GM18507 (cell line): ENCODE measurements around the gene USP9Y.
"Not testable (repeated sequence)": the region's sequence is repeated elsewhere in the genome, so short reads cannot be mapped to it uniquely, and the experiment has no call there.

Experiments used
- DNase-seq: peaks from one replicate; pipeline ENCODE4 v3.0.0; 2011; ENCODE audit warnings: low read depth; ENCODE audit not compliant: insufficient read length; ENCODE audit errors: extremely low spot score
- FAIRE-seq: peaks from 2 replicates; lab custom pipeline; 2011; peaks lifted over from hg19 to GRCh38; lab: Jason Lieb, UNC

Gene USP9Y, protein sequence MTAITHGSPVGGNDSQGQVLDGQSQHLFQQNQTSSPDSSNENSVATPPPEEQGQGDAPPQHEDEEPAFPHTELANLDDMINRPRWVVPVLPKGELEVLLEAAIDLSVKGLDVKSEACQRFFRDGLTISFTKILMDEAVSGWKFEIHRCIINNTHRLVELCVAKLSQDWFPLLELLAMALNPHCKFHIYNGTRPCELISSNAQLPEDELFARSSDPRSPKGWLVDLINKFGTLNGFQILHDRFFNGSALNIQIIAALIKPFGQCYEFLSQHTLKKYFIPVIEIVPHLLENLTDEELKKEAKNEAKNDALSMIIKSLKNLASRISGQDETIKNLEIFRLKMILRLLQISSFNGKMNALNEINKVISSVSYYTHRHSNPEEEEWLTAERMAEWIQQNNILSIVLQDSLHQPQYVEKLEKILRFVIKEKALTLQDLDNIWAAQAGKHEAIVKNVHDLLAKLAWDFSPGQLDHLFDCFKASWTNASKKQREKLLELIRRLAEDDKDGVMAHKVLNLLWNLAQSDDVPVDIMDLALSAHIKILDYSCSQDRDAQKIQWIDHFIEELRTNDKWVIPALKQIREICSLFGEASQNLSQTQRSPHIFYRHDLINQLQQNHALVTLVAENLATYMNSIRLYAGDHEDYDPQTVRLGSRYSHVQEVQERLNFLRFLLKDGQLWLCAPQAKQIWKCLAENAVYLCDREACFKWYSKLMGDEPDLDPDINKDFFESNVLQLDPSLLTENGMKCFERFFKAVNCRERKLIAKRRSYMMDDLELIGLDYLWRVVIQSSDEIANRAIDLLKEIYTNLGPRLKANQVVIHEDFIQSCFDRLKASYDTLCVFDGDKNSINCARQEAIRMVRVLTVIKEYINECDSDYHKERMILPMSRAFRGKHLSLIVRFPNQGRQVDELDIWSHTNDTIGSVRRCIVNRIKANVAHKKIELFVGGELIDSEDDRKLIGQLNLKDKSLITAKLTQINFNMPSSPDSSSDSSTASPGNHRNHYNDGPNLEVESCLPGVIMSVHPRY (N-terminal part only)

DNA sequence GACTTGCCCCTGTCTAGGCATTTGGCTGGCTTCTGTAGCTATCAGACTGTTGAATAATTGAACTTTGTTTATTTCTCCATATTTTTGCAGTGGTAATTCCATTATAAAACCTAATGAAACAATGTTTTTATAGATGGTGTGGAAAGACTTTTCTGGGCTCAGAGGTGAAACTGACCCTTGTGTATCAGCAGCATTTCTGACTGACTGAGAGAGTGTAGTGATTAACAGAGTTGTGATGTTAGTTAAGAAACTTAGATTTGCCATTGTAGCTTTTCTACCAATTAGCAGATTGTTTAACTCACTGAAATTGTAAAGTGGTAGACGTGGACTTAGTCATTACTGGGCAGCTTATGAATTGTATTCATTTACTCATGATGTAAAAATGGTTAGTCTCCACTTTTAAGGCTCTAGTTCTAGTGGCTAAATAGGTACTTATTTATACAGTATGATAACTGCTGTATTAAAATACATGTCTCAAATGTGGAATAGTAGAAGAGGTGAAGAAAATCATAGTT lies at the start of gene USP9Y:
Gene USP9Y (plus strand): TSS at position 51 of the 515 bp plus-strand sequence. CDS start 8,217 bp downstream, outside the sequence.
- no peak for FAIRE-seq
- DNase-seq: no peak

DNA sequence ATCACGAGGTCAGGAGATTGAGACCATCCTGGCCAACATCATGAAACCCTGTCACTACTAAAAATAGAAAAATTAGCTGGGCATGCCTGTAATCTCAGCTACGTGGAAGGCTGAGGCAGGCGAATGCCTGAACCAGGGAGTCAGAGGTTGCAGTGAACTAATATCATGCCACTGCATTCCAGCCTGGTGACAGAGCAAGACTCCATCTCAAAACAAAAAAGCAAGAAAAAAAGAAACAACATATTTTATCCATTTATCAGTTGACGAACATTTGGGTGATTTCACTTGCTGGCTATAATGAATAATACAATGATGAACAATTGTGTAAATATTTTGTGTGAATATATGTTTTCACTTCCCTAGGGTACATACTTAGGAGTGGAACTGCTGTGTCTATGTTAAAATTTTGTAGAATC lies 49.4 kb upstream of the USP9Y start:
- DNase-seq (no peak), FAIRE-seq (no peak)

DNA sequence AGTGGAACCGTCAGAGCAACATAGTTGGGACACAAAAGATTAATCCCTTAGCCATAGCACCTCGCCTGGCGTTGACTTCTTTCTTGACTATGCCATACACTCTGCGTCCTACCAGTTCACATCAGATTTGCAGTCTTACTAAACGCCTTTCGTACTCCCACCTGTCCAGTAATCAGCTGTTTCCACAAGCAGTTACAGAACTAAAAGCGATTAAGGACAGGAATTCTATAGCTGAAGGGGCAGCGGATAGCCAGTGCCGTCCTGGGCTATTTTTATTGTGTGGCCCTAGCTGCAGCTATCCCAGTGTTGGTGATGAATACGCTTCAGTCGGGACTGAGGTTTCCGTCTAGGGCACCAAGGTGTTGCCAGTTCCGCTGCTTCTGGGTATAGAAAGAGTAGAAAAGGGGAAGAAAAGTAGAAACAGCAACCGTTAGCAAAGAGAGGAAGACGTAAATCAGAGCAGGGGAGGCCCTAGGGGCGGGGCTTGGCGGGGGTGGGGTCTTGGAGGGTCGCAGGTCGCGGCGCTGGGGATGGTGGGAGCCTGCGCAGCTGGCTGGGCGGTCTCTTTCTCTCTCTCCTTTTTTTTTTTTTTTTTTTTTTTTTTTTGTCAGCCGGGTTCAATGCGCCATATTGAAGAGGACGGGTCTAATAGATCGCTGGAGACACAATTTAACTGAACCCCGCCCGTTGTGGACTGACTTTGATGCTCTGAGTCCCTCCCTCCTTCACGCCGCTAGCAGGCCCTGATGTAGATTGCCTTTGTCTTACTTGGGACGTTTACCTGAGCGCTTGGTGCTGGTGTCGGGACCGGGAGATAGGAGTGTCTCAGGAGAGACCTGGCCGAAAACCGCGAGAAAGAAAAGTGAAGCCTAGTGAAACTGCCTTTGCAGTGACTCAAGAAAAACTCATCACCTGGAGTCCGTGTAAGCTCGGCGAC lies 39.0 kb upstream of the USP9Y start:
- peak; percentile 66 for FAIRE-seq

DNA sequence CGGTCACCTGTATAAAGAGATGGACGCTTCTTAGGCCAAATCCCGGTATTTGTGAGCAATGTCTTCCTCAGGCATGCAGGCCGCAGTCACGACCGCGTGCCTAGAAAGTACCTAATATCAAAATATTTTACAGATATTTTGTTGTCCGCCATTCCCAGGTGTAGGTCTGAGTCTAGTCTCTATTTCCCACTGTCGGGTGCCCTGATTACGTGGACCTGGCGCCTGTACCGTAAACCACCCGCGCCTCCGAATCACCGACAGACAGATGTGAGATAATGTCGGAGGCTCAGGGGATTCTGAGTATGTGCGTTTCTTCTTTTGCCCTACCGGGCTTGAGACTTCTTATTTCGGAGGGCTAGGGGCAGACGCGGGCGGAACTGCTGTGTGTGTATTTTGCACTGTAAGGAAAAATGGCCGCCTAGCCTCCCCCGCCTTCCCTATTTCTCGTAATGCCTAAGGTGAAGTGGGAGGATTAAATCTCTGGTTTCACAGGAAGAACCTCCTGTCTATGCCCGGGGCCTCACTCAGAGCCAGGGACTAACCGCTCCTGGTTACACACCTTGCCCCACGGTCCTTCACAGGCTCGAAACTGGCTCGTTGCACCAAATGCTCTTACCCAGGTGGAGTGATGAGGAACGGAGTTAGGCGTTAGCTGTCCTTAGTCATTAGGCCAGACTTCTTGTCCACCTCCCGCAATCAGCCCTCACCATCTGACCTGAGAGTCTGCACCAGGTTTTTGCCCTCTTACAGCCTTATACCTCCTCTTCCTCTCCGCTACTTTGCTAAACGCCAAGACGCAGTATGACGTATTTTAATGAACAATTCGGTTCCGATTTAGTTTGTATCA lies 38.1 kb upstream of the USP9Y start:
- peak; percentile 69 for FAIRE-seq

More for the DNA sequence above, 39.0 kb upstream of the USP9Y start:
- peak; percentile 42 for DNase-seq

DNA sequence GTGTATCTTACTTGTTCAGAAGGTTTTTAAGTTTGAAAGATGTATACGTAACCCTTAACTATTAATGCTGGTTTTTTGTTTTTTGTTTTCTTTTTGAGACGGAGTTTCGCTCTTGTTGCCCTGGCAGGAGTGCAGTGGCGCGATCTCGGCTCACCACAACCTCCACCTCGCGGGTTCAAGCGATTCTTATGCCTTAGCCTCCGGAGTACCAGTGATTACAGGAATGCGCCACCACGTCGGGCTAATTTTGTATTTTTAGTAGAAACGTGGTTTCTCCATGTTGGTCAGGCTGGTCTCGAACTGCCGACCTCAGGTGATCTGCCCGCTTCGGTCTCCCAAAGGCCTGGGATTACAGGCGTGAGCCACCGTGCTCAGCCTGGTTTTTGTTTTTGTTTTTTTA lies 37.2 kb upstream of the USP9Y start:
- not testable (repeated sequence) for FAIRE-seq, DNase-seq

More for the DNA sequence above, 38.1 kb upstream of the USP9Y start:
- DNase-seq: no peak

DNA sequence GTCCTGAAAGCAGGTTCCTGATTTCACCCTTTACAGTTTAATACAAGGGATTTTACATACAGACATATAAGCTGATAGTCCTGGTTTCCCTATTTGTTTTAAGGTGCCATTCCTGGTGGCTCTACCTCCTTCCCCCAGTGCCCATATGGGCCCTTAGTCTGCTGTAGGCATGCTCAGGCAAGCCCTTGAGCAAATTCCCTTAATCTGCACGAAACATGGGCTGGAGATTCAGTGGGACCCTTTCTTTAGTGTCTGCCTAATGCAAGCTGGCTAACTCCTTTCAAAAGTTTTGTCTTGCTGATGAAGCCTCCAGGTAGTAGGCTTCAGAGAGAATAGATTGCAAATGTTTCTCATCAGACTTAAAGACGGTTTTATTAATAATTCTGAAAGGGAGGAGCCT lies 22.9 kb upstream of the USP9Y start:
- FAIRE-seq (no peak), DNase-seq (no peak)

DNA sequence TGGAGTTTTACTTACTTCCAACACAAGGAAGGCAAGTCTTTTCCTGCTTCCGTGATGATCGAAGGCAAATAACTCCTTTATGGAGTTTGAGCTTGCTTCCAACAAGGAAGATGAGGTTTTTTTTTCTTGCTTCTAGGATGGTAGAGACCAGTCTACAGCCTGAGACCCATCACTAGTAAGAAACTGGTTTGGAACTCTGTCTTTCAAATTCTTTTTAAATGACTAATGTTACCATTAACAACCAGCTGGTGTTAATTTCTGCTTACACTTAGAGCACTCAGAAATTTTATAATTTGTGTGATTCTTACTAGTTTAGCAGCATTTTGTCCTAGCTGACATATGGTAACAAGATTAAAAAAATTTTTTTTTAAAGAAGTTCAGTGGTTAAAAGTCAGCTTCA lies 19.5 kb upstream of the USP9Y start:
- no peak for DNase-seq
- FAIRE-seq: no peak

DNA sequence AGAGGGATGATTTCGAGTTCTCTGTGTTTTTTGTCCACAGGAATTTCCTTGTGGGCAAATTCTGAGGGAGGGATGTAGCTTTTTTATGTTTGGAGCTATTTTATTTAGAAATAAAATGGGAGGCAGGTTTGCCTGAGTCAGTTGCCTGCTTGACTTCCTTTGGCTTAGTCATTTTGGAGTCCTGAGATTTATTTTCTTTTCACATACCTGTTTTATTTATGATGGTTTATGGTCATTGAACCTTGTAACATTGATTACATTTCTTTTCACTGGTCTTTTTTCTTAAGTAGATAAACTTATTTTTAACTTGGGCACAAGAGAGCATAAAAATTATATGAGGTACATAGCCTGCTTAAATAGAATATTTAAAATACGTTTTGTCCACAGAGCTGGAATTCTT lies 12.7 kb upstream of the USP9Y start:
- no peak for FAIRE-seq
- DNase-seq: no peak

DNA sequence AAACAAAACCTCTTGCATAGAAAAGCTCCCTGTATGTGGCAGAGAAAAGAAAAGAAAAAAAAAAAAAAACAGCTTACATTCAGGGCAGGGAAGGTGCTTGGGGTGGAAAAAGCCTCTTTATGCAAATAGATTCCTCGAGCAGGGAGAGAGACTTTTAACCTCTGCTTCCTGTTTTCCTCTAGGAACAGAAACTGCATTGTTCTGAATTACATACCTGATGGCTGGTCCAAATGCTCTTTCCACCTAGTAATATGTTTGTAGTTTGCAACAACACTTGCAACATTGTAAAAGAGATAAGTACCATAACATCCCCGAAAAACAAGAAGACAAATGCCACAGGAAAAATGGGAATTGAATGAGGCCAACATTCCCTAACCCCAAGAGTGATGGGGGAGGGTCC lies 944 bp upstream of the USP9Y start:
- FAIRE-seq: no peak

DNA sequence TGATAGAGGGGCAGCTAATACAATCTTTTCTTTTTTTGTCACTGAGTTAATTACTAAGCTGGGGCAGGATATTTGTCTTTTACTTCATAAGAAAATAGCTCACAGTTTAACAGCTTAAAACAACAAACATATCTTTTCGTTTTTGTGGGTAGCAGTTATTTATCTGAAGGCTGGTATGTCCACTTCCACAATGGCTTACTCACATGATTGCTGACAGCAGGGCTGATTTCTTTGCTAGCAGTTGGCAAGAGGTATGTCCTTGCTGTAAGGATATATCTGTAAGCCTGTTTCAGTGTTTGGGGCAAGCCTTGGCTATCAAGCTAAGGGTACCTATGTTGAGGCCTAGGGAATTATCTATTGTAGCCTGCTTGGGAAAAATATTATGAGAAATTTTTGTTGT lies 1.1 kb downstream of the USP9Y start:
- FAIRE-seq (no peak), DNase-seq (no peak)

More for the DNA sequence above, 944 bp upstream of the USP9Y start:
- no peak for DNase-seq

DNA sequence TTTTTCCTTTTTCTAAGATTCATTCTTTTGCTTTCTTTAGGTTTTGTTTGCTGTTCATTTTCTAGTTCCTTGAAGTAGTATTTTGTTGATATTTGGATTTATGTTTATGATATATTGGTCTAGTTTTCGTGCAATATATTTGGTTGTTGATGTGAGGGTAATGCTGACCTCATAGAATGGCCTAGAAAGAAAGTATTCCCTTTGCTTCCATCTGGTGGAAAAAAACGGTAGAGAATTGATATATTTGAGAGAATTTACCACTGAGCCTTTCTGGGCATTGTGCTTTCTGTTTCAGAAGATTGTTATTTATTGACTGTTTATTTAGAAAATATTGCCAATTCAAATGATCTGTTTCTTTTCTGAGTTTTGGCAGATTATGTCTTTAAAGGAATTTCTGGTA lies 9.4 kb downstream of the USP9Y start:
- DNase-seq: no peak
- FAIRE-seq: no peak

DNA sequence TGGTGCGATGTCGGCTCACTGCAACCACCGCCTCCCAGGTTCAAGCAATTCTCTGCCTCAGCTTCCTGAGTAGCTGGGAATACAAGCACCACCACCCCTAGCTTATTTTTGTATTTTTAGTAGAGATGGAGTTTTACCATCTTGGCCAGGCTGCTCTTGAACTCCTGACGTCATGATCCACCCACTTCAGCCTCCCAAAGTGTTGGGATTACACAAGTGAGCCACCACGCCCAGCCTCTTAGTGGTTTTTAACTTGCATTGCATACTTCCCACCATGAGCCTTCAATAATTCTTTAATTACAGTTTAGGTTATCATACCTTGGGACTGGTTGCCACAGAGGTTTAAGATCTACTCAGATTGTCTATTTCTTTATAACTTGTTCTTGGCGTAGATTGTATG lies 14.3 kb downstream of the USP9Y start:
- DNase-seq: no peak
- FAIRE-seq: no peak

DNA sequence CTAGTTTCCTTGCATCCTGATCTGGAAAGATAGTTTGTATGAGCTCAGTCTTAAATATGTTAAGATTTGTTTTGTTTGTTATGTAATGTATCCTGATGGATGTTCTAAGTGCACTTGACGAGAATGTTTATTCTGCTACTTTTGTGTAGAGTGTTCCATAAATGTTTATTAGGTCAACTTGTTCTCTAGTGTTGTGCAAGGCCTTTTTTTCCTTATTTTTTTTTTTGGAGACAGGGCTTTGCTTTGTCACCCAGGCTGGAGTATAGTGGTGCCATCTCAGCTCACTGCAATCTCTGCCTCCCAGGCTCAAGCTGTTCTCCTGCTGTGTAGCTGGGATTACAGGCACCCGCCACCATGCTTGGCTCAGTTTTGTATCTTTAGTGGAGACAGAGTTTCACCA lies 28.7 kb downstream of the USP9Y start:
- FAIRE-seq (no peak), DNase-seq (no peak)

DNA sequence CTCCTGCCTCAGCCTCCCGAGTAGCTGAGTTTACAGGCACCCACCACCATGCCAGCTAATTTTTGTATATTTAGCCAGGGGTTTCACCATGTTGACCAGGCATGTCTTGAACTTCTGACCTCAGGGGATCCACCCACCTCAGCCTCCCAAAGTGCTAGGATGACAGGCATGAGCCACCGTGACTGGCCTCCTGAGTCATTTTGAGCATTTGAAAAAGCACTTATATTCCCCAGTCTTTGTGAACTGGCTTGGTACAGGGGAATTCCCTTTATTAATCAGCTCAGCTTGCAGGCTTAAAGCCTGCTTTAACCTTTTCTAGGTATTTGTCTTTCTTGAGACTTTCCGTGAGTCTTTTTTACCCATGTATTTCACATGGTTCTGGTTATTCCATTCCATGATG lies 32.6 kb downstream of the USP9Y start:
- FAIRE-seq: peak; percentile 77

DNA sequence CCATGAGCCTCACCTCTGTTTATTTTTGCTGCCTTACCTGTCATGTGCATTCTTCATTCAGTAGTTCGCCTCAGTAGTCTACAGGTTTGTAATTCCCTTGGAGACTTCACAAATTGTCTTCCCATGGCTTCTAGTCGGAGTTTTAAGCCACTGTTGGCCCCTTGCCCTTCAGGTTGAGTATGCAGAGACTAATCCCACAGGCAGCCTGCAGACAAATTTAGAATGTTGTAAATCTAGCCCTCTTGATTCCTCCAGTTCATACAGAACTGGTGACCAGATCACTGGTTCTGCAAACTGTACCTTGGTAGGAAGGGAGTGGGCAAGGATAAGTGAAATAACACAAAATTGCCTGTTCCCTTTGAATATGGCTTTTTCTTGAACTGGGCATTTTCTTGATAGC lies 33.0 kb downstream of the USP9Y start:
- DNase-seq (no peak), FAIRE-seq (no peak)

More for the DNA sequence above, 32.6 kb downstream of the USP9Y start:
- DNase-seq: no peak

DNA sequence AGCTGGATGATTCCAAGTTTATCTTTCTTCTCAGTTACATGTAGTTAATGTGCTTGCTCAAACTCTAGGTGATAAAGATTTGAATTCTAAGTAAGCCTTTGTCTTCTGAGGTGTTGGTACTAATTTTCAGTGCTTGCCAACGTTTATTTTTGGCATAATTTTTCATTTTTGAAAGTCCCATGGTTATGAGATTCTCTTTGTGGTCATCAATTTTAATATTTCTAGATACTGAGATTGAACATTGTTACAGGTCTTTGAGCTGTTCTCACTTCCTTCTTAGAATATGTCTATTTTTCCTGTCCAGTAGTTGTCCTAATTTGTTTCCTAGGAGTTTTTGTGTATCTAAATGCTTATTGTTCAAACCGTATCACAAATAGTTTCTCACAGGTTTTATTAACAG lies 40.4 kb downstream of the USP9Y start:
- FAIRE-seq: peak; percentile 42

DNA sequence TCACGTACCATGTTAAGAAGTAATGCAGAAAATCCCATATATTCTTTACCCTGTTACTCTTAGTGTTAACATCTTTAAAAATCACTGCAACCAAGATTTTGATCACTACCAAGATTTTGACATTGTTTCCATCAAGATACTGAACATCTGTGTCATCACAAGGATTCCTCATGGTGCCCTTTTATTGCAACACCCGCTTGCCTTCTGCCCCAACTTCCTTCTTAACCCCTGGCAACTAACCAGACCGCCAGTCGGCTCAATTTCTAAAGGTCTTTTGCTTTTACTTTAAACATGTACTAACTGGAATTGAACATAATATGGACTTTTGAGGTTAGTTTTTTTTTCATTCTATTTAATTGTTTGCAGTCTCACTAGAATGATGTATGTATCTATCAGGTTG lies 41.7 kb downstream of the USP9Y start:
- no peak for DNase-seq
- no peak for FAIRE-seq

More for the DNA sequence above, 40.4 kb downstream of the USP9Y start:
- DNase-seq: no peak

DNA sequence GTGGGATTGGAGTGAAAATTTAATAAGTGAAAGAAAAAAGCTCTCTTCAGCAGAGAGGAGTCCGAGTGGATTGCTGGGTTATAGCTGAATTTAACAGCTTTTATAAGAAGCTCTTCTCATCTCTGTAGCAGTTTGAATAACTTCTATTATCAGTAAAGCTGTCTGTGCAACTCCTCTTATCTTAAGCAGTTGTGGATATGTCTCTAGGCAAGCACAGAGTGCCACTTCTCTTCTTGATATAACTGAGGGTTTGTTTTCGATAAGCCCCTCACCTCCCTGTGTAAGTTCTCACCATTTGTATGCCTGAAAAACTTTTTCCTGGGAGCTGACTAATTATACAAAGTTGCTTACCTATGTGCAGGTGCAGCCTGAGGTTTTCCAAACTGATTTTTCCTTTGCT lies 43.1 kb downstream of the USP9Y start:
- DNase-seq (no peak), FAIRE-seq (no peak)
